Testis (tissue), 5 donors: ENCODE results near the gene PPT2. TPM values are rescaled to one million over a fixed set of nuclear protein-coding genes. Genes with fewer than 3 reads are reported as not detected.

Source experiments
- DNase-seq: peaks from one replicate; pipeline ENCODE4 v3.0.0-alpha.2; 2019
- H3K27ac ChIP-seq, 2 donors: fragments of 200-600 bp; sonication (generic); one replicate each; pipeline ENCODE4 v1.5.1; 2019
- H3K27me3 ChIP-seq: fragments of 200-600 bp; sonication (generic); one replicate; pipeline ENCODE4 v1.5.1; 2019
- H3K36me3 ChIP-seq: fragments of 200-600 bp; sonication (generic); one replicate; pipeline ENCODE4 v1.5.1; 2017; ENCODE audit warnings: low read depth; ENCODE audit errors: missing control alignments
- H3K4me1 ChIP-seq: fragments of 200-600 bp; sonication (generic); one replicate; pipeline ENCODE4 v1.5.1; 2019
- H3K4me3 ChIP-seq, 2 donors: fragments of 200-600 bp; sonication (generic); one replicate each; pipeline ENCODE4 v1.5.1; 2017 to 2019
- H3K9me3 ChIP-seq: fragments of 200-600 bp; sonication (generic); one replicate; pipeline ENCODE4 v1.5.1; 2017
- POLR2A ChIP-seq: fragments of 450-650 bp; IDR thresholded peaks from one replicate; pipeline ENCODE4 v1.6.1; 2017; ENCODE audit warnings: antibody characterized with exemption, mild to moderate bottlenecking, moderate library complexity
- WGBS, 2 donors: methylation state at CpG; one replicate each; pipeline ENCODE4 v1.1.5; 2018; 5-methylcytosine and 5-hydroxymethylcytosine counted together
- intact Hi-C: fragments of 100-400 bp; cut with DNase I; formaldehyde crosslinking; loops from one replicate; pipeline ENCODE4 v1.15.1; 2023; ENCODE audit warnings: low total_unique reads
- long read RNA-seq, 2 donors: transcript quantifications; one replicate each; lab custom pipeline, GENCODE V29; 2026
- polyA plus RNA-seq: library from polyadenylated mRNA; stranded (reverse); fragments of 350-450 nt; fragmentation: Illumina TruSeq; extraction: RNeasy Lipid Tissue Mini Kit (QIAGEN cat#74804); gene quantifications from one replicate; pipeline ENCODE4 v1.2.3, GENCODE V29; 2014; ENCODE audit warnings: low read depth, low replicate concordance; ENCODE audit not compliant: insufficient read depth
- total RNA-seq, 2 donors: library from RNA; depleted of rRNA; stranded (reverse); fragments of >200 nt; gene quantifications; one replicate each; pipeline ENCODE4 v1.2.3, GENCODE V29; 2016
- TF ChIP-seq, protein P1 (sequence below), 3 experiments: fragments of 450-650 bp in 2 of 3; fragments of 200-600 bp in 1 of 3; sonication (generic) in 1 of 3; IDR thresholded peaks; one replicate each; pipeline ENCODE4 v1.5.1; 2016 to 2019; ENCODE audit warnings: antibody characterized with exemption in 3 of 3, mild to moderate bottlenecking in 2 of 3, moderate library complexity in 1 of 3

The PPT2 gene
- 10 to 100 TPM; 33.9 to 92.8 TPM for total RNA-seq
- polyA plus RNA-seq = 18.9 TPM
- long read RNA-seq, donor 1, partial matches to known transcripts = 0 of 10 reads
- long read RNA-seq, donor 1, other reads (novel, unspliced or antisense) = 0 of 10 reads
- long read RNA-seq, donor 2, transcript PPT2-245 (9 exons, 1,759 nt) = major isoform, 5 of 9 reads
- long read RNA-seq, donor 2, partial matches to known transcripts = 0 of 9 reads
- long read RNA-seq, donor 2, other reads (novel, unspliced or antisense) = 0 of 9 reads

- H3K4me1 ChIP-seq = peaks cover 27% of the 10 kb centered on the region
- 0 to 1% methylated on average over 51 to 52 of the region's 52 CpGs for WGBS, 2 donors
Measured at GRCh38 chr6:32153564-32154513, at the start of gene PPT2. TSS of gene PPT2 (plus strand) at chr6:32154141. CDS start at chr6:32154595, 454 bp downstream.

DNA sequence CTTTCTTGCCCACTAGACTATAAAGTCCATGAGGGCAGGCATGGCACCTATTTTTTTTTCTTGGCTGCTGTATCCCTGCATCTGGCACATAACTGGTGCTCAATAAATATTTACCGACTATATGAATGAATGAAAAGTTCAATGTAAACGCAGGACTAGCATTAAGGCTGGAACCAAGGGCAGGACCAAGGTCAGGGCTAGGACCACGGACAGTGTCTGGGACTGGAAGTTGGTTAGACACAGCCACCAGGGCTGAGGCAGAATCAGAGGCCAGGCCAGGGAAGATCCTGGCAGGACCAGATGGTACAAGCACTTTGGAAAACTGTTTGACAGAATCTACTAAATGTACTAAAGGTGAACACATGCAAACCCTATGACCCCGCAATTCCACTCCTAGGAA lies 48.5 kb upstream of the PPT2 start:
- 86 to 89% methylated on average over 4 of the region's 4 CpGs for WGBS, 2 donors
- H3K27ac ChIP-seq = no peak overlapping the region
- intact Hi-C loops = no loop called here
- H3K36me3 ChIP-seq = no peaks in the 10 kb centered on the region
- TF ChIP-seq POLR2A = no peak
- TF ChIP-seq, protein P1, sequence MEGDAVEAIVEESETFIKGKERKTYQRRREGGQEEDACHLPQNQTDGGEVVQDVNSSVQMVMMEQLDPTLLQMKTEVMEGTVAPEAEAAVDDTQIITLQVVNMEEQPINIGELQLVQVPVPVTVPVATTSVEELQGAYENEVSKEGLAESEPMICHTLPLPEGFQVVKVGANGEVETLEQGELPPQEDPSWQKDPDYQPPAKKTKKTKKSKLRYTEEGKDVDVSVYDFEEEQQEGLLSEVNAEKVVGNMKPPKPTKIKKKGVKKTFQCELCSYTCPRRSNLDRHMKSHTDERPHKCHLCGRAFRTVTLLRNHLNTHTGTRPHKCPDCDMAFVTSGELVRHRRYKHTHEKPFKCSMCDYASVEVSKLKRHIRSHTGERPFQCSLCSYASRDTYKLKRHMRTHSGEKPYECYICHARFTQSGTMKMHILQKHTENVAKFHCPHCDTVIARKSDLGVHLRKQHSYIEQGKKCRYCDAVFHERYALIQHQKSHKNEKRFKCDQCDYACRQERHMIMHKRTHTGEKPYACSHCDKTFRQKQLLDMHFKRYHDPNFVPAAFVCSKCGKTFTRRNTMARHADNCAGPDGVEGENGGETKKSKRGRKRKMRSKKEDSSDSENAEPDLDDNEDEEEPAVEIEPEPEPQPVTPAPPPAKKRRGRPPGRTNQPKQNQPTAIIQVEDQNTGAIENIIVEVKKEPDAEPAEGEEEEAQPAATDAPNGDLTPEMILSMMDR (IDR thresholded peaks at IDR 0.05) = no peak
- H3K27me3 ChIP-seq = no peaks in the 10 kb centered on the region
- no peak for DNase-seq
- H3K4me1 ChIP-seq = peaks cover 25% of the 10 kb centered on the region
- H3K4me3 ChIP-seq = no peak overlapping the region
- H3K9me3 ChIP-seq = no peaks in the 10 kb centered on the region

More at GRCh38 chr6:32153564-32154513, at the start of gene PPT2:
- H3K9me3 ChIP-seq = no peaks in the 10 kb centered on the region
- intact Hi-C loops = no loop called here
- H3K4me3 ChIP-seq = peak within 1 kb of the TSS; percentile 53 to 90
- peak; percentile 96 for DNase-seq
- H3K27ac ChIP-seq = peak within 1 kb of the TSS; percentile 88 to 94
- no peaks in the 10 kb centered on the region for H3K27me3 ChIP-seq
- no peaks in the 10 kb centered on the region for H3K36me3 ChIP-seq
- peak; percentile 17 for TF ChIP-seq POLR2A
- TF ChIP-seq, protein P1 (IDR thresholded peaks at IDR 0.05) = peak in 1 of 3 experiments; percentile 11

DNA sequence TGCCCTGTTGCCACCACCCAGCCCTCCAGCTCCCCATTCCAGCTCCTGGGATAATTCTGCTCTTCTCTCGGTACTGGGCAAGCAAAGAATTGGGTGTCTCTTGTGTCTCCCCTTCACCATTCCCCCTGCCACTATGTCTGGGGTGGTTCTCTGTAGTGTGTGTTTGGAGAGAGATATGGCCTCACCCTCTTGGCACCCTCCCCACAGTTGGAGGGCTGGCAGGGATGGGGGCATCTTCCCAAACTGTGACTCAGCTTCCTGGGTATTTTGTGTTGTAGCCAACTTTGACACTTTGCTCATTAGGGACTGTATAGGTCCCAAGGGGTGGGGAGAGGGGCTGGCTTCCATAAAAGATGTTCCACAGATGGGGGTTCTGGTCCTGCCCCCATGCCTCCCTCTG lies 46.5 kb upstream of the PPT2 start:
- Histone ChIP-seq H3K4me1 (peaks cover 38% of the 10 kb centered on the region), H3K27me3 (no peaks in the 10 kb centered on the region), H3K27ac (peak overlapping the region; percentile 5 to 74), H3K9me3 (no peaks in the 10 kb centered on the region), H3K4me3 (no peak overlapping the region), H3K36me3 (no peaks in the 10 kb centered on the region)
- WGBS, 2 donors = 86 to 95% methylated on average over 1 of the region's 1 CpG
- intact Hi-C loops = no loop called here
- DNase-seq = no peak
- TF ChIP-seq POLR2A = no peak
- TF ChIP-seq, protein P1 (IDR thresholded peaks at IDR 0.05) = no peak

GRCh38 chr6:32108094-32108627 lies 45.8 kb upstream of the PPT2 start:
- no peaks in the 10 kb centered on the region for H3K36me3 ChIP-seq
- intact Hi-C loops = no loop called here
- no peaks in the 10 kb centered on the region for H3K9me3 ChIP-seq
- peak; percentile 72 for DNase-seq
- H3K27ac ChIP-seq = peak overlapping the region; percentile 5 to 74
- TF ChIP-seq POLR2A = no peak
- TF ChIP-seq, protein P1 (IDR thresholded peaks at IDR 0.05) = no peak
- no peak overlapping the region for H3K4me3 ChIP-seq
- WGBS, 2 donors = 27 to 34% methylated on average over 9 to 15 of the region's 15 CpGs
- H3K4me1 ChIP-seq = peaks cover 42% of the 10 kb centered on the region
- no peaks in the 10 kb centered on the region for H3K27me3 ChIP-seq
